Tibial nerve (tissue), 4 donors: ENCODE measurements around the gene PTTG1. TPM values are rescaled to one million over a fixed set of nuclear protein-coding genes. Genes with fewer than 3 reads are reported as not detected.

ENCODE experiments used
- DNase-seq, 2 donors: peaks; one replicate each; pipeline ENCODE4 v3.0.0-alpha.2; 2019; ENCODE audit warnings: low spot score in 2 of 2
- H3K27ac ChIP-seq, 4 donors: fragments of 200-600 bp; sonication (generic) in 3 of 4; one replicate each; pipeline ENCODE4 v1.5.1; 2017 to 2019; ENCODE audit warnings: mild to moderate bottlenecking in 1 of 4
- H3K27me3 ChIP-seq, 2 donors: fragments of 200-600 bp; sonication (generic) in 1 of 2; one replicate each; pipeline versions ENCODE4 v1.5.1 to v1.6.0; 2017 to 2019
- H3K36me3 ChIP-seq, 3 donors: fragments of 200-600 bp; sonication (generic); one replicate each; pipeline ENCODE4 v1.5.1; 2018 to 2019
- H3K4me1 ChIP-seq, 4 donors: fragments of 200-600 bp; sonication (generic) in 3 of 4; one replicate each; pipeline ENCODE4 v1.5.1; 2017 to 2019
- H3K4me3 ChIP-seq, 4 donors: fragments of 200-600 bp; sonication (generic) in 3 of 4; one replicate each; pipeline ENCODE4 v1.5.1; 2017 to 2019; ENCODE audit warnings: mild to moderate bottlenecking in 1 of 4, moderate library complexity in 1 of 4
- H3K9me3 ChIP-seq, 4 donors: fragments of 200-600 bp; sonication (generic) in 3 of 4; one replicate each; pipeline ENCODE4 v1.5.1; 2017 to 2019
- EP300 ChIP-seq, 2 donors: sonication (generic); formaldehyde crosslinking; IDR thresholded peaks; one replicate each; pipeline ENCODE4 v1.6.1; 2017; ENCODE audit warnings: antibody characterized with exemption in 2 of 2, mild to moderate bottlenecking in 1 of 2
- POLR2A ChIP-seq, 2 donors: fragments of 450-650 bp; IDR thresholded peaks; one replicate each; pipeline ENCODE4 v1.6.1; 2017; ENCODE audit warnings: antibody characterized with exemption in 2 of 2, mild to moderate bottlenecking in 2 of 2, moderate library complexity in 2 of 2
- WGBS, 2 donors: methylation state at CpG; one replicate each; pipeline ENCODE4 v1.1.5; 2018; 5-methylcytosine and 5-hydroxymethylcytosine counted together
- total RNA-seq, 4 donors: library from RNA; depleted of rRNA; stranded (reverse); fragments of >200 nt; gene quantifications; one replicate each; pipeline ENCODE4 v1.1.0, GENCODE V29; 2016
- TF ChIP-seq, protein P1 (sequence below), 5 experiments: fragments of 200-600 bp in 3 of 5; fragments of 450-650 bp in 2 of 5; sonication (generic) in 3 of 5; IDR thresholded peaks; one replicate each; pipeline ENCODE4 v1.5.1; 2016 to 2019; ENCODE audit warnings: antibody characterized with exemption in 5 of 5, mild to moderate bottlenecking in 3 of 5, moderate library complexity in 2 of 5

Gene PTTG1
- total RNA-seq, 4 donors from 2014 or later = 3.7 to 11.1 (median 6.8) TPM

DNA sequence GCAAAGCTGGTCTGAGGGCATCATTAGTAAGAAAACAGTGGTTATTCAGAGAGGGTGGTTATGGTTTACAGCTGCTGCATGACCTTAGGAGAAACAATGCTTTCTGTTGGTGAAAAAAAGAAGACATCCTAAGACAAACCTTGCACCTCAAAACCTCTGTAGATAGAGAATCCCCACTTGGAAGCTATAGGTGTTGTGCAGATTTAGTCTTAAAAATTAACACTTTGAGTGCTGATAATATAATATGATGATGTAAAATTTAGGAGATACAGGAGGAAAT is 1.4 kb upstream of the PTTG1 start:
- Histone ChIP-seq H3K4me1 (peaks cover 0 to 50% (median 23%) of the 10 kb centered on the region in 4 donors), H3K4me3 (no peak overlapping the region), H3K27me3 (no peaks in the 10 kb centered on the region), H3K27ac (peak overlapping the region in 2 of 4 donors; percentile 90 to 95), H3K9me3 (no peaks in the 10 kb centered on the region), H3K36me3 (peaks cover 0 to 2% (median 0%) of the 10 kb centered on the region in 3 donors)
- DNase-seq = no peak
- TF ChIP-seq, protein P1, sequence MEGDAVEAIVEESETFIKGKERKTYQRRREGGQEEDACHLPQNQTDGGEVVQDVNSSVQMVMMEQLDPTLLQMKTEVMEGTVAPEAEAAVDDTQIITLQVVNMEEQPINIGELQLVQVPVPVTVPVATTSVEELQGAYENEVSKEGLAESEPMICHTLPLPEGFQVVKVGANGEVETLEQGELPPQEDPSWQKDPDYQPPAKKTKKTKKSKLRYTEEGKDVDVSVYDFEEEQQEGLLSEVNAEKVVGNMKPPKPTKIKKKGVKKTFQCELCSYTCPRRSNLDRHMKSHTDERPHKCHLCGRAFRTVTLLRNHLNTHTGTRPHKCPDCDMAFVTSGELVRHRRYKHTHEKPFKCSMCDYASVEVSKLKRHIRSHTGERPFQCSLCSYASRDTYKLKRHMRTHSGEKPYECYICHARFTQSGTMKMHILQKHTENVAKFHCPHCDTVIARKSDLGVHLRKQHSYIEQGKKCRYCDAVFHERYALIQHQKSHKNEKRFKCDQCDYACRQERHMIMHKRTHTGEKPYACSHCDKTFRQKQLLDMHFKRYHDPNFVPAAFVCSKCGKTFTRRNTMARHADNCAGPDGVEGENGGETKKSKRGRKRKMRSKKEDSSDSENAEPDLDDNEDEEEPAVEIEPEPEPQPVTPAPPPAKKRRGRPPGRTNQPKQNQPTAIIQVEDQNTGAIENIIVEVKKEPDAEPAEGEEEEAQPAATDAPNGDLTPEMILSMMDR (IDR thresholded peaks at IDR 0.05) = no peak
- TF ChIP-seq POLR2A (IDR thresholded peaks at IDR 0.05) (no peak), EP300 (IDR thresholded peaks at IDR 0.05) (no peak)

DNA sequence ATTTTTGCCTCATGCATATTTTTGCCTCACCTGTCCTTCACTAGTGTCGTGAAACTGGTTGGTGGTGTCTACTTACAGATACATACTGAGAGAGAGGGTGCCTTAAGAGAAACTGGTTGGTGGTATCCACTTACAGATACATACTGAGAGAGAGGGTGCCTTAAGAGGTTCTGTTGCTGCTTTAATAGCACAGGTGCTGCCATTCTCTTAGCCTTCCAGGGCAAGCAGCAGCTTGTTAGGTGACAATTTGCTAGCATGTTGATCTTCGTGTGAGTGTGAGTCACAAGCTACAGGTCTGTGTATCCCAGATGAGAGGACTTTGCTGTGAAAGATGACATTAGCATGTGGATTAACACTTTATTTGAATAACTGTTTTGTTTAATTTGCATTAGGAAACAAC is 1.4 kb downstream of the PTTG1 start:
- DNase-seq = no peak
- no peaks in the 10 kb centered on the region for H3K36me3 ChIP-seq
- TF ChIP-seq EP300 (IDR thresholded peaks at IDR 0.05) (no peak), POLR2A (IDR thresholded peaks at IDR 0.05) (no peak)
- TF ChIP-seq, protein P1 (IDR thresholded peaks at IDR 0.05) = no peak
- 40 to 44% methylated on average over 2 of the region's 2 CpGs for WGBS, 2 donors
- H3K4me3 ChIP-seq = no peak overlapping the region
- no peaks in the 10 kb centered on the region for H3K27me3 ChIP-seq
- no peak overlapping the region for H3K27ac ChIP-seq
- peaks cover 0 to 24% (median 12%) of the 10 kb centered on the region in 4 donors for H3K4me1 ChIP-seq
- H3K9me3 ChIP-seq = no peaks in the 10 kb centered on the region

DNA sequence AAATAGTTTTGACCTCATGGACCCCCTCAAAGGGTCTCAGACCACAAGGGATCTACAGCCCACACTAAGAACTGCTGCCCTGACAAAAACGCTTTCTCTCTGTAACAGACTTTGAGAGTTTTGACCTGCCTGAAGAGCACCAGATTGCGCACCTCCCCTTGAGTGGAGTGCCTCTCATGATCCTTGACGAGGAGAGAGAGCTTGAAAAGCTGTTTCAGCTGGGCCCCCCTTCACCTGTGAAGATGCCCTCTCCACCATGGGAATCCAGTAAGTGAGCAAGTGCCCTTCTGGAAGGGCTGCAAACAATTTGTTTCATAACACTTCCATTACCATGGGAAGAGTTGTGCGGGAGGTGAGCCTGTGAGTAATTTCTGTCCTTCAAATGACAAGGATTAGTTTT is 6.0 kb downstream of the PTTG1 start:
- Histone ChIP-seq H3K27me3 (no peaks in the 10 kb centered on the region), H3K4me1 (peaks cover 0 to 1% (median 0%) of the 10 kb centered on the region in 4 donors), H3K36me3 (no peaks in the 10 kb centered on the region), H3K9me3 (no peaks in the 10 kb centered on the region), H3K4me3 (no peak overlapping the region), H3K27ac (no peak overlapping the region)
- no peak for DNase-seq
- WGBS, 2 donors = 95 to 98% methylated on average over 4 of the region's 4 CpGs
- TF ChIP-seq, protein P1 (IDR thresholded peaks at IDR 0.05) = no peak
- TF ChIP-seq EP300 (IDR thresholded peaks at IDR 0.05) (no peak), POLR2A (IDR thresholded peaks at IDR 0.05) (no peak)

DNA sequence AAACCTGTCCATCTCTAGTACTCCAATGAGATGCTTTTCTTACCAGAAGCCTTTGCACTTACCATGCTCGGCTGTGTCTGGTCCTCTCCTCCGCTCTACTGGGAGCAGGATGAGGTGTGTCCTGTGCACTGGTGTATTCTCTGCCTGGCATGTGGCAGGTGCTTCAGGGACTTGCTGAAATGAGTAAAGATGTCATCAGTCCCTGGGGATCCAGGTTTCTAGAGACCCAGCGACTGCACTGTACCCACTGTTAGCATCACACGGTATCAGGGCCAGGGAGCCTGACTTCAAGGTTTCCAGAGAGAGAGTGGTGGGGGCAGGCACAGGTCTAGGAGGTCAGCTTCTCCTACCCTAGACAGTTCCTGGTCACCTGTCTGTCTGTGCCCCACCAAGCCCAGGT is 10.5 kb downstream of the PTTG1 start:
- H3K36me3 ChIP-seq = no peaks in the 10 kb centered on the region
- WGBS, 2 donors = 94 to 100% methylated on average over 4 of the region's 4 CpGs
- TF ChIP-seq POLR2A (IDR thresholded peaks at IDR 0.05) (no peak), EP300 (IDR thresholded peaks at IDR 0.05) (no peak)
- TF ChIP-seq, protein P1 (IDR thresholded peaks at IDR 0.05) = no peak
- no peaks in the 10 kb centered on the region for H3K27me3 ChIP-seq
- no peak overlapping the region for H3K4me3 ChIP-seq
- H3K27ac ChIP-seq = no peak overlapping the region
- H3K9me3 ChIP-seq = no peaks in the 10 kb centered on the region
- no peak for DNase-seq
- no peaks in the 10 kb centered on the region for H3K4me1 ChIP-seq

DNA sequence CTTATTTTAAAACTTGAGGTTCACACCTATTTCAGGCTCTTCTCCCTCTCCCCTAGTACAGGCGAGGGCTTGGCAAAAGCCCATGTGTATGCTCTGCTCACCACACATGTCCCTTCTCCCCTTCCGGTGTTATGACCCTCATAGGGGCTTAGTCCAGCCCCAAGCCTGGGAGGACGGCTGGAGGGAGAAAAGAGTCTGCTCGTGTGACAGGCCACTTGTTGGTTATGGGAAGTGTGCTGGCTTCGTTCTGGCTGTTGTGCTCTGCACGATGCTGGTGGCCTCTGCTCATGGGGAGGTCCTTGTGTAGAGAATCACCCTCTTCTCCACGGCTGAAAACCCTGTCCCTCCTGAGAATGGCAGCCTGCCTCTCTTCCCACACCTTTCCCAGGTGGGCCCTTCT is 11.1 kb downstream of the PTTG1 start:
- H3K27me3 ChIP-seq = no peaks in the 10 kb centered on the region
- WGBS, 2 donors = 83 to 84% methylated on average over 7 of the region's 7 CpGs
- H3K4me1 ChIP-seq = no peaks in the 10 kb centered on the region

More for the DNA sequence above, 11.1 kb downstream of the PTTG1 start:
- no peaks in the 10 kb centered on the region for H3K36me3 ChIP-seq
- H3K4me3 ChIP-seq = no peak overlapping the region
- TF ChIP-seq EP300 (IDR thresholded peaks at IDR 0.05) (no peak), POLR2A (IDR thresholded peaks at IDR 0.05) (no peak)
- TF ChIP-seq, protein P1 (IDR thresholded peaks at IDR 0.05) = no peak
- H3K27ac ChIP-seq = no peak overlapping the region
- no peak for DNase-seq
- H3K9me3 ChIP-seq = no peaks in the 10 kb centered on the region
